Smooth muscle cell (in vitro differentiated cells): ENCODE data around the gene CDC14A. TPM values are rescaled to one million over a fixed set of nuclear protein-coding genes. Genes with fewer than 3 reads are reported as not detected.

Experiments used
- DNase-seq: peaks from one replicate; lab custom pipeline; 2025; ENCODE audit not compliant: unreplicated experiment; lab: John Stamatoyannopoulos, UW
- H2AFZ ChIP-seq: fragments of 200-600 bp; sonication (generic); 2 replicates; pipeline ENCODE4 v1.6.0; 2016; ENCODE audit warnings: antibody characterized with exemption, low read depth, mild to moderate bottlenecking
- H3F3A ChIP-seq: fragments of 200-600 bp; sonication (generic); 2 replicates; pipeline ENCODE4 v1.6.0; 2017; ENCODE audit warnings: antibody characterized with exemption, low read depth
- H3K27ac ChIP-seq: fragments of 200-600 bp; sonication (generic); 2 replicates; pipeline ENCODE4 v1.5.1; 2016; ENCODE audit warnings: low read depth, mild to moderate bottlenecking
- H3K27me3 ChIP-seq: fragments of 200-600 bp; sonication (generic); 2 replicates; pipeline ENCODE4 v1.6.1; 2016; ENCODE audit warnings: low read depth, mild to moderate bottlenecking
- H3K36me3 ChIP-seq: fragments of 200-600 bp; sonication (generic); 2 replicates; pipeline ENCODE4 v1.5.1; 2016; ENCODE audit warnings: low read depth
- H3K4me1 ChIP-seq: fragments of 200-600 bp; sonication (generic); 2 replicates; pipeline ENCODE4 v1.5.1; 2016; ENCODE audit warnings: low read depth
- H3K4me2 ChIP-seq: fragments of 200-600 bp; sonication (generic); 2 replicates; pipeline ENCODE4 v1.6.0; 2016; ENCODE audit warnings: mild to moderate bottlenecking
- H3K4me3 ChIP-seq: fragments of 200-600 bp; sonication (generic); 2 replicates; pipeline ENCODE4 v1.5.1; 2016; ENCODE audit warnings: mild to moderate bottlenecking
- H3K79me2 ChIP-seq: fragments of 200-600 bp; sonication (generic); 2 replicates; pipeline ENCODE4 v1.6.0; 2016; ENCODE audit warnings: low read depth, mild to moderate bottlenecking
- H3K9ac ChIP-seq: fragments of 200-600 bp; sonication (generic); 2 replicates; pipeline ENCODE4 v1.6.0; 2016; ENCODE audit warnings: low read depth
- H3K9me3 ChIP-seq: fragments of 200-600 bp; sonication (generic); replicated peaks from 2 replicates; pipeline ENCODE4 v1.5.1; 2016; ENCODE audit warnings: low read depth
- H4K20me1 ChIP-seq: fragments of 200-600 bp; sonication (generic); 2 replicates; pipeline ENCODE4 v1.6.0; 2016; ENCODE audit warnings: low read depth
- CTCF ChIP-seq: fragments of 200-600 bp; sonication (generic); IDR thresholded peaks from 2 replicates; pipeline ENCODE4 v1.5.1; 2017; ENCODE audit warnings: borderline replicate concordance, mild to moderate bottlenecking, antibody characterized with exemption; ENCODE audit not compliant: insufficient read depth, poor library complexity, severe bottlenecking
- WGBS: methylation state at CpG from one replicate; pipeline ENCODE4 v1.1.7; 2016; ENCODE audit warnings: low lambda C conversion rate; 5-methylcytosine and 5-hydroxymethylcytosine counted together
- polyA plus RNA-seq: library from polyadenylated mRNA; unstranded; fragments of >200 nt; fragmentation: Nextera tagmentation; extraction: Ambion mirVana; gene quantifications from 2 replicates; pipeline ENCODE4 v1.2.1, GENCODE V29; 2016
- total RNA-seq: library from RNA; depleted of rRNA; stranded (reverse); fragments of >200 nt; gene quantifications from 2 replicates; pipeline ENCODE4 v1.2.3, GENCODE V29; 2014

Gene CDC14A
- total and polyA plus RNA-seq, 2 experiments from 2014 or later = 2.8 to 15.9 TPM

- no peak overlapping the region for H2AFZ ChIP-seq
- H3K4me1 ChIP-seq = peaks cover 9% of the 10 kb centered on the region
- no peak overlapping the region for H3K27ac ChIP-seq
- H4K20me1 ChIP-seq = no peaks in the 10 kb centered on the region
- TF ChIP-seq CTCF = no peak
- no peak overlapping the region for H3K4me3 ChIP-seq
- H3K27me3 ChIP-seq = no peaks in the 10 kb centered on the region
- no peaks in the 10 kb centered on the region for H3K36me3 ChIP-seq
- WGBS = 69% methylated on average over 2 of the region's 2 CpGs
- no peaks in the 10 kb centered on the region for H3F3A ChIP-seq
- no peaks in the 10 kb centered on the region for H3K79me2 ChIP-seq
- H3K4me2 ChIP-seq = no peak overlapping the region
- no peaks in the 10 kb centered on the region for H3K9me3 ChIP-seq
- H3K9ac ChIP-seq = no peak overlapping the region
- no peak for DNase-seq
These were observed 105.4 kb downstream of the CDC14A start for GRCh38 chr1:100457683-100458082.

- no peaks in the 10 kb centered on the region for H4K20me1 ChIP-seq
- no peaks in the 10 kb centered on the region for H3F3A ChIP-seq
- DNase-seq = no peak
- peak overlapping the region; percentile 28 for H3K4me2 ChIP-seq
- 66% methylated on average over 6 of the region's 6 CpGs for WGBS
- peaks cover 9% of the 10 kb centered on the region for H3K4me1 ChIP-seq
- H3K27me3 ChIP-seq = no peaks in the 10 kb centered on the region
- no peaks in the 10 kb centered on the region for H3K36me3 ChIP-seq
- H3K79me2 ChIP-seq = no peaks in the 10 kb centered on the region
- H3K4me3 ChIP-seq = no peak overlapping the region
- no peak overlapping the region for H3K9ac ChIP-seq
- TF ChIP-seq CTCF = no peak
- no peak overlapping the region for H3K27ac ChIP-seq
- H2AFZ ChIP-seq = peak overlapping the region; percentile 6
- H3K9me3 ChIP-seq = no peaks in the 10 kb centered on the region
These were observed 106.5 kb downstream of the CDC14A start for GRCh38 chr1:100458661-100459357.

DNA sequence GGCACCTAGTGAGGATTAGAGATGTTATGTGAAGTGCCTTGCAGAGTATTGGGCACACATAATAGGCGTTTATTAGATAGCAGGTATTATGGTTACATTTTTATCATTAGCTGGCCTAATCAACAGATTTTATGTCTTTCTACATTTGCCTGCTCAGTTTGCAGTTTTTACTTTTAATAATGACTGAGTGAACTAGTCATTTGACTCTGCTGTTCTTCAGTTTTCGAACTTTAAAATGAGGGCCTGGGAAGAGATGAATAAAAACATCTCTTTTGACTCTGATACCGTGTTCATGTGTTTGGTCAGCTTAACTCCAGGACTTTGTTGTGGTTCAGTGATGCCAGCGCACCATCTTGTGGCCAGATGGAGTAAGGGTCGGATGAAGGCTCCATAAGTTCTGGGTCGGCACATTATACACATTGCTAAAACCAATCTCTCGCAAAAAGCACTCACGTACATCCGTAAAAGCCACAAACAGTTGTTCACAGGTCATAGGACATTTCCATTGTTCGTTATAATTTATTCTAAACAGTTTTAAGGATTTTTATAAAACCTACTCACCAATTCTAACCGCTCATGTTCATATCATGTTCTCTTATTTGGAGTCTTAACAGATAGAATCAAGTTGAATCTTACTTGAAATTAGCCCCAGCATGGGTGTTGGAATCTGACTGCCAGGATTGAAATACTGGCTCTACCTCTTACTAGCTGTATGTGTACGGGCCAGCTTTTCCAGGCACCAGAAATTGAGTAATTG is 107.2 kb downstream of the CDC14A start:
- H3K36me3 ChIP-seq = no peaks in the 10 kb centered on the region
- H3K4me2 ChIP-seq = peak overlapping the region; percentile 28
- H3F3A ChIP-seq = no peaks in the 10 kb centered on the region
- no peaks in the 10 kb centered on the region for H3K27me3 ChIP-seq
- peak overlapping the region; percentile 6 for H2AFZ ChIP-seq
- no peak overlapping the region for H3K9ac ChIP-seq
- no peaks in the 10 kb centered on the region for H3K79me2 ChIP-seq
- no peak overlapping the region for H3K4me3 ChIP-seq
- no peaks in the 10 kb centered on the region for H4K20me1 ChIP-seq
- no peak for DNase-seq
- H3K4me1 ChIP-seq = peaks cover 9% of the 10 kb centered on the region
- no peaks in the 10 kb centered on the region for H3K9me3 ChIP-seq
- peak; percentile 72 for TF ChIP-seq CTCF
- WGBS = 35% methylated on average over 12 of the region's 12 CpGs
- H3K27ac ChIP-seq = no peak overlapping the region
